Panc1 (cell line): Measurements from ENCODE around the gene SIK2.

Experiments used
- POLR2AphosphoS5 ChIP-seq: IDR thresholded peaks from 2 replicates; pipeline ENCODE4 v1.6.1; 2012; ENCODE audit warnings: mild to moderate bottlenecking, low read depth, low read length, moderate library complexity
- REST ChIP-seq, 2 experiments: IDR thresholded peaks; 2 replicates each; pipeline ENCODE4 v1.6.1; 2011 to 2012; ENCODE audit warnings: low read depth in 2 of 2, control low read depth in 1 of 2, low read length in 1 of 2, mild to moderate bottlenecking in 1 of 2, moderate library complexity in 1 of 2; ENCODE audit not compliant: insufficient read depth in 1 of 2
- SIN3A ChIP-seq: IDR thresholded peaks from 2 replicates; pipeline ENCODE4 v1.6.1; 2012; ENCODE audit warnings: low read depth, mild to moderate bottlenecking, low read length, moderate library complexity, borderline replicate concordance; ENCODE audit not compliant: insufficient read depth
- TCF7L2 ChIP-seq: IDR thresholded peaks from 2 replicates; pipeline ENCODE4 v1.6.1; 2011; ENCODE audit warnings: mild to moderate bottlenecking, low read depth, low read length, inconsistent platforms
- TF ChIP-seq, protein P1 (sequence below): fragments of 450-650 bp; IDR thresholded peaks from 2 replicates; pipeline ENCODE4 v1.5.1; 2017; ENCODE audit warnings: mild to moderate bottlenecking

- TF ChIP-seq, protein P1, sequence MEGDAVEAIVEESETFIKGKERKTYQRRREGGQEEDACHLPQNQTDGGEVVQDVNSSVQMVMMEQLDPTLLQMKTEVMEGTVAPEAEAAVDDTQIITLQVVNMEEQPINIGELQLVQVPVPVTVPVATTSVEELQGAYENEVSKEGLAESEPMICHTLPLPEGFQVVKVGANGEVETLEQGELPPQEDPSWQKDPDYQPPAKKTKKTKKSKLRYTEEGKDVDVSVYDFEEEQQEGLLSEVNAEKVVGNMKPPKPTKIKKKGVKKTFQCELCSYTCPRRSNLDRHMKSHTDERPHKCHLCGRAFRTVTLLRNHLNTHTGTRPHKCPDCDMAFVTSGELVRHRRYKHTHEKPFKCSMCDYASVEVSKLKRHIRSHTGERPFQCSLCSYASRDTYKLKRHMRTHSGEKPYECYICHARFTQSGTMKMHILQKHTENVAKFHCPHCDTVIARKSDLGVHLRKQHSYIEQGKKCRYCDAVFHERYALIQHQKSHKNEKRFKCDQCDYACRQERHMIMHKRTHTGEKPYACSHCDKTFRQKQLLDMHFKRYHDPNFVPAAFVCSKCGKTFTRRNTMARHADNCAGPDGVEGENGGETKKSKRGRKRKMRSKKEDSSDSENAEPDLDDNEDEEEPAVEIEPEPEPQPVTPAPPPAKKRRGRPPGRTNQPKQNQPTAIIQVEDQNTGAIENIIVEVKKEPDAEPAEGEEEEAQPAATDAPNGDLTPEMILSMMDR, result no peak
- TF ChIP-seq REST (IDR thresholded peaks at IDR 0.05; ENCODE audit: insufficient read depth in 1 of 2, low read depth in 2 of 2, low read length in 1 of 2) (no peak), POLR2AphosphoS5 (no peak), TCF7L2 (no peak), SIN3A (no peak)
Measured at GRCh38 chr11:111691176-111691575, 88.9 kb downstream of the SIK2 start.
